GM11168 (cell line): ENCODE results near the gene FLVCR2.
"Not testable (repeated sequence)": the region's sequence is repeated elsewhere in the genome, so short reads cannot be mapped to it uniquely, and the experiment has no call there.

ENCODE experiments used
- in situ Hi-C: fragments of 300-500 bp; cut with MboI; formaldehyde crosslinking; loops from one replicate; pipeline ENCODE4 v1.12.0; 2022; ENCODE audit warnings: low sequenced_read_pairs; ENCODE audit not compliant: unreplicated experiment

Gene FLVCR2

DNA sequence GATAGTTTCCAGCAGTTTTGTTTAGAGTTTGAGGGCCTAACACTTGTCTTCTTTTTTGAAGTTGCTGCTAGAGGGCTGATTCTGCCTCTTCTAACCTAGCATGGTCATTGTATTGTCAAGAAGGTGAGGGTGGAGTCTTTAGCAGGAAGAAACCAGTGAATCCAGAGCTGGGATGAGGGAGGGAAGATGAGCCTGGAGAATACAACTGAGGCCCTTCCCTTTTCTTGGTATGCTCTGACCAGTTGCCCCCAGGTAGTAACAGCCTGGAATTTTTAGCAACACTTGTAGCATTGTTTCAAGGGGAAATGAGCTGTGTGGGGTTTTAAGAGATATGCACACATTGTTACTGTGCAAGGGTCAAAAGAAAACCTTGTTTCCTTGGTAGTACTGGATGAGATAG lies 9.0 kb downstream of the FLVCR2 start:
- in situ Hi-C loops, result no loop called here

DNA sequence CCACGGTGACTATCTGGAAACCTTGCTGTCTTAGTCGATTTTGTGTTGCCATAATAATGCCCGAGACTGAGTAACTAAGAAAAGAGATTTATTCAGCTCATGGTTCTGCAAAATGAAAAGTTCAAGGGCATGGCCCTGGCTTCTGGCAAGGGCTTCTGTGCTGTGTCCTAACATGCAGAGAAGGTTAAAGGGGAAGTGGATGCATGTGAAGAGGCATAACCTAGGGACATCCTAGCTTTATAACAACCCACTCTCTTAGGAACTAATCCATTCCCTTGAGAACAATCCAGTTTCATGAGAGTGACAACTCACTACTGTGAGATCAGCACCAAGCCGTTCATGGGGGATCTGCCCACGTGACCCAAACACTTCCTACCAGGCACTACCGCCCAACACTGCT lies 11.5 kb downstream of the FLVCR2 start:
- in situ Hi-C loops, result no loop called here

DNA sequence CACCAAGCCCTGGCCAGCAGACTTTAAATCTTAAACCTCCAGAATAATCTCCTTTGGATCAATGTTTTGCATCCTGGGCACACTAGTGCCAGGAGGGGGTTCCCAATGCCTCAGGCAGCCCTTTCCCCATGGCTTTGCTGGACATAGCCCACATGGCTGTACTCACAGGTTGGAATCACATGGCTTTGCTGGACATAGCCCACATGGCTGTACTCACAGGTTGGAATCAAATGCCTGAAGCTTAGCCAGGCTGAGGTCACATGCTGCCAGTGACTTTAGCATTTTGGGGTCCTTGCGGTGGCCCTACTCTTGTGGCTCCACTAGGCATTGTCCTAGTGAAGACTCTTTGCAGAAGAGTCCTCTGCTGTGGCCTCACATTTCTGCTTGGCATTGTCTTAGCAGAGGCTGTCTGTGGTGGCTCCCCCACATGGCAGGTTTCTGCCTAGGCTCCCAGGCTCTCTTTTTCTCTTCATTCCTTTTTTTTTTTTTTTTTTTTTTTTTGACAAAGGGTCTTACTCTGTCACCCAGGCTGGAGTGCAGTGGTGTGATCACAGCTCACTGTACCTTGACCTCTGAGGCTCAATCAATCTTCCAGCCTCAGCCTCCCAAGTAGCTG lies 13.0 kb downstream of the FLVCR2 start:
- in situ Hi-C loops, result no loop called here

DNA sequence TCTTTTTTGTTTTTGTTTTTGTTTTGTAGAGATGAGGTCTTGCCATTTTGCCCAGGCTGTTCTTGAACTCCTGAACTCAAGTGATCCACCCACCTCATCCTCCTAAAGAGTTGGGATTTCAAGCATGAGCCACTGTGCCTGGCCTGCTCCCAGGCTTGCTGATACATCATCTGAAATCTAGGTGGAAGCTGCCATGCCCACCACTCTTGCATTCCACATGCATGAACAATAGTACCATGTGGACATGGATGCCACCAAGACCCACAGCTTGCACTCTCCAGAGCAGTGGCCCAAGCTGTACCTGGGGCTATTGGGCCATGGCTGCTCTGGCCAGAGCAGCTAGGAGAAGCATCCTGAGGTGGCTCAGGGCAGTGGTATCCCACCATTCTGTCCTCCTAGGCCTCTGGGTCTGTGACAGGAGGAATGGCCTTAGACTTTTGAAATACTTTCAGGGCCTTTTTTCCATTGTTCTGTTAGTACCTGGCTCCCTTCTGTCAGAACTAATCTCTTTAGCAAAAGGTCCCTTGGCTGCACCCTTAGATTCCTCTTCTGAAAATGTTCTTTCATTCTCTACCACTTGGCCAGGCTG lies 13.7 kb downstream of the FLVCR2 start:
- in situ Hi-C loops, result no loop called here

DNA sequence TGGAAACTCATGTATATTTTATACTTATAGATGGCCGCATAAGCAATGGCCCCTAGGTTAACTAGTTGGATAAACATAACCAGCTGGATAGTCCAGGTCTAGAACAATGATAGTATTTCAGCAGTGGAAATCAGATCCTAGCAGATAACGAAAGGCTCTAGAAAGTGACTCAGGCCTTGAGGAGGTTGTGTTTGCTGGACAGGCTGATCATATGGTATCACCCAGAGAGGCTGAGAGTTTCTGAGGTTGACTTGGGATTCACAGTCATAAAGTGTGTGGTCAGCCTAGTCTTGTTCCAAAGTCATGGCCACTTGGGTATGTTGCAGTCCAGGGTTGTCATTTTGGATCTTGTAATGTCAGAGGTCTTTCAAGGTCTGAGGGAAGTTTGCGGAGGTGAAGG lies 16.8 kb downstream of the FLVCR2 start:
- in situ Hi-C loops, result no loop called here

DNA sequence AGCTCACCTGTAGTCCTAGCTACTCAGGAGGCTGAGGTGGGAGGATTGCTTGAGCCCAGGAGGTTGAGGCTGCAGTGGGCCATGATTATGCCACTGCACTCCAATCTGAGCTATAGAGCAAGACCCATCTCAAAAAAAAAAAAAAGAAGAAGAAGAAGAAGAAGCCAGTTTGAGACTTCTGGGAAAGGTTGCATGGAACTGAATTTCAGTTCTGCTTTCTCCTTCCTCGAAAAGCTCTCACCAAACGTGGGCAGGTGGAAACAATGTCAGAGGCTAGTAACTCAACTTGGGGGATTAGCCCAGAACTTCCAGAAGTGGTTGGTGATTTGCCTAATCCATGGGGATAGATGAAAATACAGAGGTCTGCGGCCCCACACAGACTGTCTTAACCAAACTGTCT lies 18.7 kb downstream of the FLVCR2 start:
- in situ Hi-C loops, result no loop called here

DNA sequence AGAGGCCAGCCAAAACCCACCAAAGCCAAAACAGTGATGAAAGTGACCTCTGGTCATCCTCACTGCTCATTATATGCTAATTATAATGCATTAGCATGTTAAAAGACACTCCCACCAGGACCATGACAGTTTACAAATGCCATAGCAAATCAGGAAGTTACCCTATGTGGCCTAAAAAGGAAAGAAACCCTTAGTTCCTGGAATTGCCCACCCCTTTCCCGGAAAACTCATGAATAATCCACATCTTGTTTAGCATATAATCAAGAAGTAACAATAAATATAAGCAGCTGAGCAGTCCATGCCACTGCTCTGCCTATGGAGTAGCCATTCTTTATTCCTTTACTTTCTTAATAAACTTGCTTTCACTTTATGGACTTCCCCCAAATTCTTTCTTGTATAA lies 21.7 kb downstream of the FLVCR2 start:
- in situ Hi-C loops, result not testable (repeated sequence)

DNA sequence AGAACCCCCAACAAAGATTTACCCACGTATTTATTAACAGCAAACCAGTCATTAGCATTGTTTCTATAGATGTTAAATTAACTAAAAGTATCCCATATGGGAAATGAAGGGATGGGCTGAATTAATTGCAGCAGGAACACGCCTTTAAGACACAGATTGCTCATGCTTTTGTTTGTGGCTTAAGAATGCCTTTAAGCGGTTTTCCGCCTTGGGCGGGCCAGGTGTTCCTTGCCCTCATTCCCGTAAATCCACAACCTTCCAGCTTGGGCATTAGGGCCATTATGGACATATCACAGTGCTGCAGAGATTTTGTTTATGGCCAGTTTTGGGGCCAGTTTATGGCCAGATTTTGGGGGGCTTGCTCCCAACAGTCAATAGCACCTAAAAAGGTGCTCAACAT lies 22.6 kb downstream of the FLVCR2 start:
- in situ Hi-C loops, result not testable (repeated sequence)

DNA sequence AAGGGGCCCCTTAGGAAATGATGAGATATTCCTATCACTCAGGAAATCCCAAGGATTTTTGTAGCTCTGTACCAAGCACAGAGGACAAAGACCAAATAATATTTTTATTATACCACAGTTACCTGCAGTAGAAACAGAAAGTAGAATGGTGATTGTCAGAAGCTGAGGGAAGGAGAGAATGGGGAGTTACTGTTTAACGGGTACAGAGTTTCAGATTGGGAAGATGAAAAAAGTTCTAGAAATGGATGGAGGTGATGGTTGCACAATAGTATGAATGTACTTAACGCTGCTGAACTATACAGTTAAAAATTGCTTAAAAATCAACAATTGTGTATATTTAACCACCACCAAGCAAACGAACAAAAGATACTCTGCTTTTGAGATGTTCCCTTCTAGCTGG lies 24.1 kb downstream of the FLVCR2 start:
- in situ Hi-C loops, result no loop called here

DNA sequence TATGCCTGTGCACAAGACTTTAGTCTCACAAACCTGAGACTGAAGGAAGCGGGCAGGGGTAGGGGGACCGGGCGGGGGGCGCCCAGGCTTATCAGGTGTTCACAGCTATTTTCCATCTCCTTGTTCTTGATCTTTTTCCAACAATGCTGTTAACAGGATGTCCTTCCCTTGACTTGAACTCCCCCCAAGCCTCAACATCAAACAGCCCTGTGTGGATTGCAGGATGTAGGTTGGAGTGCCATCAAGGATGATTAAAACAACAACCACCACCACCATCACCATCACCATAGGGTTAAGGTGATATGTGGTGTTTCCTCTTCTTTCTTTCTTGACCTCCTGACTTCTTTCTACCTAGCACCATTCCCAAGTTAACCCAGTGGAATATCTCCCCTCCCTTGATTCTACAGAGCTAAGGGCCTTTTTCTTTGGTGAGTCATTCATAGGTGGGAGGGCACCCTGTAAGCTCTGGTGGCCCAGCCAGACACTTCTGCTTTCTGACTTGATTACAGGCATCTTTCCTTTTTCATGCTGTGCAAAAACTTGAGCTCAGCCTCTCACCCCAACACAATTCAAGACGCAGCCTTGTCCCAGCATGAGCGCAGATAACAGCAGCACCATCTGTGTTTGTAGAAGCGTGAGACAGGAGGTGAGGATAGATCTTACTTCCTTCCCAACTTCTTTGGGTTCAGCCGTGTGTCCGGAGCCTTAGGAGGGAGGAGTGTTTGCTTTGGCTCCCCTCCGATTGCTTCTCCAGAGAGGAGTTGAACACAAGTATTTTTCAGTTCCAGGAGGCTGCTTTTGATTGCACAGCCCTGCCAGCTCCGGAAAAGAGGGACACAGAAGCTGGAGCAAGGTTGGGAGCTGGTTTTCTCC lies 26.8 kb downstream of the FLVCR2 start:
- in situ Hi-C loops, result no loop called here

DNA sequence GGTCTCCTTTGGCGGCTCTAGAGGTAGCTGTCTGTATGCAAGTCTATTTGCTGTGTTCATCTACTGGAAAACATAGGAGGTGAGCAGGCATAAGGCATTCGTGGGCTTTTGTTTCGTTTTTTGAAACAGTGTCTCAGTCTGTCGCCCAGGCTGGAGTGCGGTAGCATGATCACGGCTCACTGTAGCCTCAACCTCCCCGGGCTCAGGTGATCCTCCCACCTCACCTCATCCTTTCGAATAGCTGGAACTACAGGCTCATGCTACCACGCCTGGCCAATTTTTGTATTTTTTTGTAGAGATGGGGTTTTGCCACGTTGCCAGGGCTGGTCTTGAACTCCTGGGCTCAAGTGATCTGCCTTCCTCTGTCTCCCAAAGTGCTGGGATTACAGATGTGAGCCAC lies 27.5 kb downstream of the FLVCR2 start:
- in situ Hi-C loops, result no loop called here

DNA sequence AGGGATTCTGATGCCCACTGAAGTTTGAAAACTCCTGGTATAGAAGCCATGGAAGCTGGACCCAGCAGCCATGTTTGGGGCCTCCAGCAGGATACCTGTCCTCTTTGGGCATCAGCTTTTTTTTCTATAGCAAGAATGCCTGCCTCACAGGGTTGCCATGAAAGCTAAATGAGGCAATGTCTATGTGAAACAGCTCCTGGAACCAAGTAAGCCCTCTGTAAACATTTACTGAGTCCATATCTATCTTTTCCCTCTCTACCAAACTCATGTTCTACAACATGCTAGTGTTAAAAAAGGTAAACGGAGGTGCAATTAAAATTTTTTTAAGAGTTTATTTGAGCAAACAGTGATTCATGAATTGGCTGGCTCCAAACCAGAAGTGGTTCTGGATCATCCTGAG lies 28.6 kb downstream of the FLVCR2 start:
- in situ Hi-C loops, result no loop called here

DNA sequence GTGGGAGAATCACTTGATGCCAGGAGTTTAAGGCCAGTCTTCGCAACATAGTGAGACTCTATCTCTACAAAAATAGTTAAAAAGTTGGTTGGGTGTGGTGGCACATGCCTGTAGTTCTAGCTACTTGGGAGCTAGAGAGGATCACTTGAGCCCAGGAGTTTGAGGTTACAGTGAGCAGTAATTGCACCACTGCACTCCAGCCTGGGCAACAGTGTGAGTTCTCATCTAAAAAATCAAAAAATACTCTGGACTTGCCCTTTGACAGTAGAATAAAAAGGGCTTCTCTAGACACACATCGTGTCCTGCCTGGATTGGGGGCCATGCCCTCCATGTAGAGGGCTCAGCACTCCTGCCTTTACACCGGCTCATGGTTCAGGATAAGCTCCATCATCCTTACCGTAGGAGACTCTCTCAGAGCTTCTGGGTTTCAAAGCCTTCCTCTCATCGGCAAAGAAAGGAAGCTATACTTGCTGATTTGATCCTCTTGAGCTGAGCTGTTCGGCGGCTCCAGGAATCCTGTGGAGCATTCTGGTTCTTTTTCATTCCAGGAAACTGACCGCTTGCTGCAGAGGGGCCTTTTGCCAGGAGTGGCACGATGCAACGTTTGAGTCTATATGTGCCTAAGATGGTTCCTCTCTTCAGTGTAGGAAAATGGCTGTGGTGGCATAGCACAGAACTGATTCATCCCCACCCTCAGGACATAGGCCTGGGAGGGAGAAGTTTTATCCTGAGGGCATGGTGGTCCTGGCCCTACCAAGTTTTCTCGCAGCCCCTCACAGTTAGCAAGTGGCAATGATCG lies 29.6 kb downstream of the FLVCR2 start:
- in situ Hi-C loops, result no loop called here

DNA sequence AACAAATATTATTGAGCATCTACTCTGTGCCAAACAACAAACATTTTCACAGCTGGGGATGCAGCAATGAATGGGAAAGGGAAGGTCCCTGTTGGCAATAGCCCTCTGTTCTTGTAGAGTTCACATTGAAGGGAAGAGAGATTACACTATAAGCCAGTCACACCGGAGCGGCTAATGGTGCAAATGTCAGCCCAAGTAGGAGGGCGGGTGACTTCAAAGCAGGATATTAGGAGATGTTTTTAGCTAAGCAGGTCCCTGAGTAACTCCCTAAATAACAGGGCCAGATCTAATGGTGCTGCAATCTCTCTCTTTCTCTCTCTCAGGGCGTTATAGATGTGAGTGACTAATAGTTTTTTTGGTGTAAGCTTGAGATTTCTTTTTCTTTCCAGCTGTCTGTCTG lies 30.7 kb downstream of the FLVCR2 start:
- in situ Hi-C loops, result no loop called here

DNA sequence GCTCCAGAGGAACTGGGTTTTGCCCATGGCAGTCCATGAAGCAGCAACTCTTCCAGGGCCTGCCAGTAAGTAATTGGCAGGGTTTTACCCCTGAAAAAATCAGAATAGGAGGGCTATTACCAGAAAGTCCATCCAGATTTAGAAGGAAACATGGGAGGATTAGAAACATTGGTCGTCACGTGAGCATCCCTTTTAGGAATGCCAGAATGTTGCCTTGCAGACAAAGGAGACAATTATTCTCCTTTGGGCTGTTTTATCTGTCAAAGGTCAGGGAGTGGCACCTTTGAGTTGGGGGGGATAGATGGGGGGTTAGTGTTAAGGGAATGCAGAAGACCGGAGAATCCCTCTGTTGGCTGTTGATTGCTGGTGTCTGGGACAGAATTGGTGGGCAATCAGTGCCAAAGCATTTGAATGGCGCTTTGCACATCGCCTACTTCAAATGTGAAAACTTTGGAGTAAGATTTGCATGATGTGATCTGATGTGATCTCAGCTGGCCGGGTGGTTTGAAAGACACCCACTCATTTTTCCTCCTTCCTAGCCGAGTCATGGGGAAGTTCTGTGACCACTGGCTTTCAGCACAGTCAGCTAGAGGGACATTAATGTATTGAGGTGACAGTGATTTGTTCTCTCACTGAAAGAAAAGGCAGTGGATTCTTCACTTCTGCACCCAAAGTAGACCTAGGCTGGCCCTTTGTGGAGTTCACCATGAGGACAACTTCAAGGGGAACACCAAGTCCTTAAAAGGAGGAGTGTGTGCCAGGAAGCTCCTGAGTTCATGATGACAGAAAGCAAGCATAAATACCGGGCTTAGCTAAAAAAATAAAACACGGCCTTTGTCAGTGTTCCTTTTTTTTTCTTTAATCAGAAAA lies 31.4 kb downstream of the FLVCR2 start:
- in situ Hi-C loops, result no loop called here

DNA sequence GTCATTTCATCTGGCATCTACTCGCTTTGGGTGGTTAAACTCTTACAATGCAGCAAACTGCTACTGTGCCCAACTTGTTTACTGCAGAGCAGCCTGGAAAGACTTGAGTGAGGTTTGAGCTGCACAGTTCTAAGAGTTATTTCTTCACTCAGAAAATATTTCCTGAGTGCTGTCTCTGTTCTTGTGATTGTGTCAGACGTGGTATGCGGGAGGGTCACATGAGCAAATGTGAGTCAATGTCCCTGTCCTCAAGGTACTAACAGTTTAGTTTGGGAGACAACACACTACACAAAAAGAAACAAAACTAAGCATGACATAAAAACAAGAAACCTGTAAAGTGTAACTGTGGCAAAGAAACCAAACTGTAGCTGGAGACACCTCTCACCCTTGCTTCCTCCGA lies 32.4 kb downstream of the FLVCR2 start:
- in situ Hi-C loops, result no loop called here

DNA sequence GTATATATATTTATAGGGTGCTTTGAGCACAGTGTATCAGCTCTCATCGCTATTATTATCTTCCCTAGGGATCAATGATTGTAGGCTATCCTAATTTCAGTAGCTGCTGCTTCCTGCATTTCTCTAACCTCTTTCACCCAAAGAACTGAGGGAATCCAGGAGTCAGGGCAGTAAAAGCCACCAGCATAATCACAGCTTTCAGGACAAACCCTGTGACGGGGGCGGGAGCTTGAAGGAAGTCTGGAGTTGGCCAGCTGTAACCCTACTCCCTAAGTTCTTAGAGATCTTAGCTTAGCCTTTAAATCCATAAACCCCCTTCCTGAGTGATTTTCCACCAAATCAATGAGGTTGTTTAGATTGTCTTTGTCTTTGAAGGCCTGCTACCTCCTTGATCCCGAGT lies 33.7 kb downstream of the FLVCR2 start:
- in situ Hi-C loops, result no loop called here

DNA sequence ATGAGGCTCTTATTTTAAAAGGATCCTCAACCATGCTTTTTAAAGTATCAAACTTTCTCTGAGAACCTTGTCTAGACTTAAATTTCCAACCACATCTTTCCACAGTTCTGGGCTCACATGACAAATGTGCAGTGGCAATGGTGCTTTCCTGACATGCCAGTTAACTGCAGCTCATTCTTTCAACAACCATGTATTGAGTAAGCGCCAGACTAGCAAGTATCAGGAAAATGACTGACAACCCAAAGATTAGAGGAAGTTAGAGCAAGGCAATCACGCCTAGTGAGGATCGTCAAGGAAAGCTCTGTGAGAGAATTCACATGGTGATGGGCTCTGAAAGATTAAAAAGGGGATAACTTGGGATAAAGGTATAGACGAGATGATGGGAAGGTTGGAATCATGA lies 35.8 kb downstream of the FLVCR2 start:
- in situ Hi-C loops, result no loop called here

DNA sequence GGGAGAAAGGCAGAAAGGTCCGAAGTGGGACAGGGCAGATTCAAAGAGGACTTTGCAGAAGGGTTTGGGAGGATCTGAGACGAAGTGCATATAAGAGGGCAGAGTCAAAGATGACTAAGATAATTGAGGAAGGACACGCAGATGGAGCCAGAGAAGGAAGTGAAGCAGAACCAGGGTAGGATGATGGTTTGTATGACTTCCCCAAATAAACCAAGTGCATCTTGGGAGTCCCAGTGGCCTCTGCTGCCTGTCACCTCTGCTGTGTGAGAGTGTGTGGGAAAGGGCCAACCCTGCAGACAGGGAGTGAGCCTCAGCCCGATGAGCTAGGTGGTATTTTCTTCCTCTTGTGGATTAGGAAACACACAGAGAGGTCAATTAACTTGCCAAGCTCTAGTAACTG lies 36.8 kb downstream of the FLVCR2 start:
- in situ Hi-C loops, result no loop called here

DNA sequence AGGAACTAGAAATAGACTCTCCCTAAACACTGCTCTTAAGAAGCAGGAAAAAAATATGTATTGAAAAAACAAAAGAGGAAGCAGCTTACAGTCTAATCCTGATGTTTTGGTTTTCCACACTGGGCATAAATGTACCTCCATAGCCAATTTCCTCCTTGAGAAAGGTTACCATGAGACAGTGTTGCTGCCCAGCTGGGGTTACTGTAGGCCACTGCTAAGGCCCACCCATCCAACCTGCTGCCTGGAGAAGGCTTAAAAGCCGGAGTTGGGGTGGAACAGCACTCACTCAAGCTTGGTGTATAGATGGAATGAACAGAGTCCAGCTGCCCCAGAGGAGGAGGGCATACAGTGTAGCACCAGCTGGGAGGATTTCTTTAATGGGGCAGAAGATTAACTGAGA lies 41.1 kb downstream of the FLVCR2 start:
- in situ Hi-C loops, result no loop called here
